ENCODE results near the gene TMEM108. TPM values are rescaled to one million over a fixed set of nuclear protein-coding genes. Genes with fewer than 3 reads are reported as not detected.

TMEM108 gene
- total and polyA plus RNA-seq, 2 donors (not counting 1 experiment from before 2014, with no cell fraction given): 0.10 to 0.17 TPM

DNA sequence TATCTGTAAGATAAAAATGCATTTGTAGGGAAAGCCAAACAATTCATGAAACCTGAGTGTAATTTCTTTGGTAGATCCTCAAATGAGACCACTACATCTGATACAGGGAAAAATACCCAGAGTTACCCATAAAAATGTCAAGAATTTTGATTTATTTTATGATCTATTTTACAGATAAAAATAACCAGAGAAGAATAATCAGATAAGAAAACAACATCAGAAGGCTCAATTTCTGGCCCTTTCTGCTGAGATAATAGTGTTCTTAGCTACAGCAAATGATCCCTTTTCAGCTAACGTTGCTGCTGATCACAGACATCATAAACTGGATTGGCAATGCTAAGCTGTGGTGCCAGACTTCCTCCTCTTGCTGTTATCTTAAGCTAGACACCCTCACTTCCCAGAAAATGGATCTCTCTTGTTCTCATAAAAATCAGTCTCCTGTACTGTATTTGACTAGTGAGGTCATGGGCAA, 21.3 kb upstream of the TMEM108 start:
- Histone ChIP-seq H3K4me1 (ENCODE audit: control insufficient read depth, extremely low read depth, insufficient read depth, low read length) (no peaks in the 10 kb centered on the region), H3K4me3 (replicated peaks in 1 of 4; ENCODE audit: control extremely low read depth in 1 of 4, insufficient read depth in 1 of 4, low read depth in 3 of 4, low read length in 4 of 4) (no peak overlapping the region), H3K9ac (ENCODE audit: insufficient read depth, low read length) (no peak overlapping the region), H3K9me3 (ENCODE audit: control insufficient read depth, insufficient read depth, low read depth, low read length) (no peaks in the 10 kb centered on the region), H3K79me2 (ENCODE audit: control insufficient read depth, insufficient read depth, low read length) (no peaks in the 10 kb centered on the region), H3K36me3 (ENCODE audit: control insufficient read depth, insufficient read depth, low read length) (no peaks in the 10 kb centered on the region), H3K27ac (ENCODE audit: insufficient read depth, low read length) (no peak overlapping the region), H2AFZ (ENCODE audit: low read length) (no peak overlapping the region), H3K27me3 (ENCODE audit: control insufficient read depth, insufficient read depth, low read length) (no peaks in the 10 kb centered on the region), H4K20me1 (ENCODE audit: control insufficient read depth, extremely low read depth, insufficient read depth, low read length) (no peaks in the 10 kb centered on the region), H3K4me2 (ENCODE audit: extremely low read depth, insufficient read depth, low read length) (no peak overlapping the region)
- no peak for DNase-seq (ENCODE audit: low read depth in 2 of 2)
- TF ChIP-seq EZH2 (IDR thresholded peaks at IDR 0.05; ENCODE audit: low read length, missing control alignments): no peak
- TF ChIP-seq, protein P1, sequence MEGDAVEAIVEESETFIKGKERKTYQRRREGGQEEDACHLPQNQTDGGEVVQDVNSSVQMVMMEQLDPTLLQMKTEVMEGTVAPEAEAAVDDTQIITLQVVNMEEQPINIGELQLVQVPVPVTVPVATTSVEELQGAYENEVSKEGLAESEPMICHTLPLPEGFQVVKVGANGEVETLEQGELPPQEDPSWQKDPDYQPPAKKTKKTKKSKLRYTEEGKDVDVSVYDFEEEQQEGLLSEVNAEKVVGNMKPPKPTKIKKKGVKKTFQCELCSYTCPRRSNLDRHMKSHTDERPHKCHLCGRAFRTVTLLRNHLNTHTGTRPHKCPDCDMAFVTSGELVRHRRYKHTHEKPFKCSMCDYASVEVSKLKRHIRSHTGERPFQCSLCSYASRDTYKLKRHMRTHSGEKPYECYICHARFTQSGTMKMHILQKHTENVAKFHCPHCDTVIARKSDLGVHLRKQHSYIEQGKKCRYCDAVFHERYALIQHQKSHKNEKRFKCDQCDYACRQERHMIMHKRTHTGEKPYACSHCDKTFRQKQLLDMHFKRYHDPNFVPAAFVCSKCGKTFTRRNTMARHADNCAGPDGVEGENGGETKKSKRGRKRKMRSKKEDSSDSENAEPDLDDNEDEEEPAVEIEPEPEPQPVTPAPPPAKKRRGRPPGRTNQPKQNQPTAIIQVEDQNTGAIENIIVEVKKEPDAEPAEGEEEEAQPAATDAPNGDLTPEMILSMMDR (conservative IDR thresholded peaks at IDR 0.05 in 1 of 2, IDR thresholded peaks at IDR 0.05 in 1 of 2; ENCODE audit: low read depth in 1 of 2, low read length in 2 of 2): no peak

- TF ChIP-seq EZH2 (IDR thresholded peaks at IDR 0.05; ENCODE audit: low read length, missing control alignments): no peak
- TF ChIP-seq, protein P1 (conservative IDR thresholded peaks at IDR 0.05 in 1 of 2, IDR thresholded peaks at IDR 0.05 in 1 of 2; ENCODE audit: low read depth in 1 of 2, low read length in 2 of 2): no peak
- no peak overlapping the region for H3K27ac ChIP-seq (ENCODE audit: insufficient read depth, low read length)
These were observed 19.3 kb upstream of the TMEM108 start for GRCh38 chr3:133018921-133019320.

DNA sequence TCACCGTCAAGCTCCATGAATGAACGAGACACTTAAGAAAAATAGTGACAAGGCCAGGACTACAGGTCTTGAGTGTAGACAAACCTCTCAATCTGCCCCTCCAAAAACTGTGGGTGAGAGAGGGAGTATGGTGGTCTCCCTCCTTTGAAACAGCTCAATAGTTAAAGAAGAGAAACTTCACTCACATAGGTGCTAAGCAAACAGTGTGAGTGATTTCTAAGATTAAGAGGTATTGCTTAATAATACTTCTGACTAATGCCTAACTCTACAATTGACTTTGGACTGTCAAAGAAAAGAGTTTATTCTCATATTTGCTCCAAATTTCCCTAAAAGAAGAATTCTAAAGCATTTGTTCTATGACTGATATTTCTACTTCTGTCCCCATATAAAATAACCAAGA, 17.0 kb upstream of the TMEM108 start:
- H2AFZ ChIP-seq (ENCODE audit: low read length): no peak overlapping the region
- no peaks in the 10 kb centered on the region for H3K9me3 ChIP-seq (ENCODE audit: control insufficient read depth, insufficient read depth, low read depth, low read length)
- no peak overlapping the region for H3K4me3 ChIP-seq (replicated peaks in 1 of 4; ENCODE audit: control extremely low read depth in 1 of 4, insufficient read depth in 1 of 4, low read depth in 3 of 4, low read length in 4 of 4)
- no peaks in the 10 kb centered on the region for H3K27me3 ChIP-seq (ENCODE audit: control insufficient read depth, insufficient read depth, low read length)
- no peaks in the 10 kb centered on the region for H3K36me3 ChIP-seq (ENCODE audit: control insufficient read depth, insufficient read depth, low read length)
- TF ChIP-seq, protein P1 (conservative IDR thresholded peaks at IDR 0.05 in 1 of 2, IDR thresholded peaks at IDR 0.05 in 1 of 2; ENCODE audit: low read depth in 1 of 2, low read length in 2 of 2): no peak
- no peak for TF ChIP-seq EZH2 (IDR thresholded peaks at IDR 0.05; ENCODE audit: low read length, missing control alignments)
- H3K9ac ChIP-seq (ENCODE audit: insufficient read depth, low read length): no peak overlapping the region
- H3K27ac ChIP-seq (ENCODE audit: insufficient read depth, low read length): no peak overlapping the region
- H3K79me2 ChIP-seq (ENCODE audit: control insufficient read depth, insufficient read depth, low read length): no peaks in the 10 kb centered on the region
- no peaks in the 10 kb centered on the region for H4K20me1 ChIP-seq (ENCODE audit: control insufficient read depth, extremely low read depth, insufficient read depth, low read length)
- no peak overlapping the region for H3K4me2 ChIP-seq (ENCODE audit: extremely low read depth, insufficient read depth, low read length)
- H3K4me1 ChIP-seq (ENCODE audit: control insufficient read depth, extremely low read depth, insufficient read depth, low read length): no peaks in the 10 kb centered on the region
- no peak for DNase-seq (ENCODE audit: low read depth in 2 of 2)

More at GRCh38 chr3:133018921-133019320, 19.3 kb upstream of the TMEM108 start:
- Histone ChIP-seq H3K9me3 (ENCODE audit: control insufficient read depth, insufficient read depth, low read depth, low read length) (no peaks in the 10 kb centered on the region), H4K20me1 (ENCODE audit: control insufficient read depth, extremely low read depth, insufficient read depth, low read length) (no peaks in the 10 kb centered on the region), H3K4me3 (replicated peaks in 1 of 4; ENCODE audit: control extremely low read depth in 1 of 4, insufficient read depth in 1 of 4, low read depth in 3 of 4, low read length in 4 of 4) (no peak overlapping the region), H3K4me1 (ENCODE audit: control insufficient read depth, extremely low read depth, insufficient read depth, low read length) (no peaks in the 10 kb centered on the region), H3K9ac (ENCODE audit: insufficient read depth, low read length) (no peak overlapping the region), H2AFZ (ENCODE audit: low read length) (no peak overlapping the region), H3K36me3 (ENCODE audit: control insufficient read depth, insufficient read depth, low read length) (no peaks in the 10 kb centered on the region), H3K27me3 (ENCODE audit: control insufficient read depth, insufficient read depth, low read length) (no peaks in the 10 kb centered on the region), H3K4me2 (ENCODE audit: extremely low read depth, insufficient read depth, low read length) (no peak overlapping the region), H3K79me2 (ENCODE audit: control insufficient read depth, insufficient read depth, low read length) (no peaks in the 10 kb centered on the region)
- DNase-seq (ENCODE audit: low read depth in 2 of 2): no peak
